ENCODE results near the gene TATDN2. TPM values are rescaled to one million over a fixed set of nuclear protein-coding genes. Genes with fewer than 3 reads are reported as not detected.
A peak's percentile ranks its signal among the peaks of the same experiment; 100 is the strongest.
"Not testable (repeated sequence)": the region's sequence is repeated elsewhere in the genome, so short reads cannot be mapped to it uniquely, and the experiment has no call there.

TATDN2 gene
- total RNA-seq, 1 donor = 20.8 TPM

DNA sequence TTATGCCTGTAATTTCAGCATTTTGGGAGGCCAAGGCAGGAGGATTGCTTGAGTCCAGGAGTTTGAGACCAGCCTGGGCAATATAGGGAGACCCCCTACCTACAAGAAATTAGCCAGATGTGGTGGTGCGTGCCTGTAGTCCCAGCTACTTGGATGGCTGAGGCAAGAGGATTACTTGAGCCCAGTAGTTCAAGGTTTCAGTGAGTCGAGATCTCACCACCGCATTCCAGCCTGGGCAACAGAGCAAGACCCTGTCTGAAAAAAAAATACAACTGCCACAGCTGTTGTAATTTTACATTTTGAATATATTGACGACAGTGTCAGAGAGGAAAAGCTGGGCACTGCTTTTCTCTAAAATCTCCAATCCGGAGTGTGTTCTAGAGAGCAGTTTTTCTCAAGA lies 21.2 kb downstream of the TATDN2 start:
- TF ChIP-seq, protein P1, sequence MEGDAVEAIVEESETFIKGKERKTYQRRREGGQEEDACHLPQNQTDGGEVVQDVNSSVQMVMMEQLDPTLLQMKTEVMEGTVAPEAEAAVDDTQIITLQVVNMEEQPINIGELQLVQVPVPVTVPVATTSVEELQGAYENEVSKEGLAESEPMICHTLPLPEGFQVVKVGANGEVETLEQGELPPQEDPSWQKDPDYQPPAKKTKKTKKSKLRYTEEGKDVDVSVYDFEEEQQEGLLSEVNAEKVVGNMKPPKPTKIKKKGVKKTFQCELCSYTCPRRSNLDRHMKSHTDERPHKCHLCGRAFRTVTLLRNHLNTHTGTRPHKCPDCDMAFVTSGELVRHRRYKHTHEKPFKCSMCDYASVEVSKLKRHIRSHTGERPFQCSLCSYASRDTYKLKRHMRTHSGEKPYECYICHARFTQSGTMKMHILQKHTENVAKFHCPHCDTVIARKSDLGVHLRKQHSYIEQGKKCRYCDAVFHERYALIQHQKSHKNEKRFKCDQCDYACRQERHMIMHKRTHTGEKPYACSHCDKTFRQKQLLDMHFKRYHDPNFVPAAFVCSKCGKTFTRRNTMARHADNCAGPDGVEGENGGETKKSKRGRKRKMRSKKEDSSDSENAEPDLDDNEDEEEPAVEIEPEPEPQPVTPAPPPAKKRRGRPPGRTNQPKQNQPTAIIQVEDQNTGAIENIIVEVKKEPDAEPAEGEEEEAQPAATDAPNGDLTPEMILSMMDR (IDR thresholded peaks at IDR 0.05; ENCODE audit: insufficient read depth, low read length) = no peak
- DNase-seq (ENCODE audit: low read depth) = no peak
- H3K4me3 ChIP-seq (ENCODE audit: low read depth, low read length) = no peak overlapping the region

DNA sequence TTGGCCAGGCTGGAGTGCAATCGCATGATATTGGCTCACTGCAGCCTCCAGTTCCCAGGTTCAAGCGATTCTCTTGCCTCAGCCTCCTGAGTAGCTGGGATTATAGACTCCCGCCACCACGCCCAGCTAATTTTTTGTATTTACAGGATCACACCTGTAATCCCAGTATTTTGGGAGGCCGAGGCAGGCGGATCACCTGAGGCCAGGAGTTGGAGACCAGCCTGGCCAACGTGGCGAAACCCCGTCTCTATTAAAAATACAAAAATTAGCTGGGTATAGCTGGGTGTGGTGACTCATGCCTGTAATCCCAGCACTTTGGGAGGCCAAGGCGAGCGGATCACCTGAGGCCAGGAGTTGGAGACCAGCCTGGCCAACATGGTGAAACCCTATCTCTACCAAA lies 24.2 kb downstream of the TATDN2 start:
- H3K4me3 ChIP-seq (ENCODE audit: low read depth, low read length); DNase-seq (ENCODE audit: low read depth): not testable (repeated sequence)

DNA sequence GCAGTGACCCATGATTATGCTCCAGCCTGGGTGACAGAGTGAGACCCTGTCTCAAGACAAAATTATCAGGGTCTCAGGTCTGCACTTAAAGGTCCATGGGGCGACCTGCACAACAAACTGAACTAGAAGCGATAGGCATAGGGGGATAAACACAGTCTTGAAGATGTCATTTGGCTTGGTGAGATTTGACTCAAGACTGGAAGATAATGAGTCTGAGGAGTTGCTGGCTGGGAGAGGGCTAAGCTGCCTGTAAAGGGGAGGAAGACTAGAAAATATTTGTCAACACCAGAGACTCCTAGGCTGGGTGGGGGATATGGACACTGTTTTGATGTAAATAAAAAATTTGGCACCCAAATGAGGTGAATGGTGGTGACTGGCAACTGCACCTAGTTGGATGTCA lies 24.7 kb downstream of the TATDN2 start:
- no peak overlapping the region for H3K4me3 ChIP-seq (ENCODE audit: low read depth, low read length)
- DNase-seq (ENCODE audit: low read depth) = no peak
- TF ChIP-seq, protein P1 (IDR thresholded peaks at IDR 0.05; ENCODE audit: insufficient read depth, low read length) = no peak

DNA sequence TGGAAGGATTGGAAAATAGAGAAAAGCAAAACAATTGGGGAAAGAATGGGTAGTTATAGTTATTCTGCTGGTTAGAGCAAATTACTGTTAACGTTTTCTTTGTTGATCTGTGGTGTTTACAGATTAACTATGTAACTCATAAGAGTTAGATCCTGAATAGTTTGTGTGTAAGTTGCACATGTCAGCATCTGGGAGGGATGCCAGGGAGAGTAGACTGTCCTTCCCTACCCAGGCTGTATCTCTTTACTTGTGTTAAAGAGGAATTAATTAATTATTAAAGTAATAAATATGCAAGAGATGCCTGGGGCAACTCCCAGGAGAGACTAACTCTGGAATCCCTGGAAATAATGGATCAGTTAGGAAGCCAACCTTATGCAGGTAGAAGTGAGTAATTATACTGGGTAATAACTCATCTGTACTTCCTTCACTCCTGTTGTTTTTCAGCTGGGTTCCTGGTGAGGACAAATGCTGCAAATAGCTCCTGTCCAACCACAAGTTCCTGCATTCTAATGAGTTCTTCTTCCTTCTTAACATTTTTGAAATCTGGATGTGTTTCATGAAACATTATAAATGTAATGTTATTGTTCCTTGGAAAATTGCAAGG lies 25.5 kb downstream of the TATDN2 start:
- peak; percentile 16 for DNase-seq (ENCODE audit: low read depth)
- TF ChIP-seq, protein P1 (IDR thresholded peaks at IDR 0.05; ENCODE audit: insufficient read depth, low read length) = no peak
- H3K4me3 ChIP-seq (ENCODE audit: low read depth, low read length) = no peak overlapping the region

DNA sequence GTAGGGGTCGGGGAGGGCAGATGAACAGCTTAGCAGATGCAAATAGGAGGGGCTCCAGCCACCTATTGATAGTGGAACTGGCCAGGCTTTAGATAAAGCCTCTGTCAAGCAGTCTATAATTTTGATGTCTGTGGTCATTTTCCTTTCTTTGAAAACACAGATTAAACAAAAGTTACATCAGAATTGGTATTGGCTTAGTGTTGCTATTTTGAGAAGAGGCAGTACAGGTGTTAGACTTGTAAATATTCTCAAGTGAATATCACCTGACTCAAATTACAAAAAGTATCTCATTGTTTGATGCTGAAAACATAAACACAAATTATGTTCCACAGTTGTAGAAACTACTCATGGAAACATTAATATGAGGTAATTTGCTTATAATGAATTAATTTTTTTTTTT lies 26.3 kb downstream of the TATDN2 start:
- H3K4me3 ChIP-seq (ENCODE audit: low read depth, low read length) = no peak overlapping the region
- DNase-seq (ENCODE audit: low read depth) = no peak
- TF ChIP-seq, protein P1 (IDR thresholded peaks at IDR 0.05; ENCODE audit: insufficient read depth, low read length) = no peak

DNA sequence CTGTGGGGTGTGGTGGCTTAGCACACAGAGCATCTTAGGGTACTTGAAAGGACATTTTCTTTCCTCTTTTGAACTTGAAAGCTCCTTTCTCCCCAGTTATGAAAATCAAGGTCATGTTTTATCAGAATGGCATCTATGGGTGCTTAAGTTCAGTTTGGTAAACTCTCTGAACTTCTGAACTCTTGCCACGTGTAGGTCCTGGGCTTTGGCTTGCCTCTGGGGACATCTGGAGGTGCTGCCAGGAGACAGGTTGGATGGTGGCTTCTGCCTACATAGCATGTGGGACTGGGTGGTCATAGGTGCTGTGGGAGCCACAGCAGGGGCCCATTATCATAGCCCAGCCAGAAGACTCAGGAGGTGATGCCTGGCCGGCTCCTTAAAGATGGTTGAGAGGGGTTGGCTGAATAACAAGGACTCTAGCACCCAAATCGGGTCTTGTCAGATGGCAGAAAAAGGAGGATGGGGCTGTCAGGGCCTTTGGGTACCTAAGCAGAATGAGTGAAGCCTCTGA lies 28.9 kb downstream of the TATDN2 start:
- DNase-seq (ENCODE audit: low read depth) = no peak
- no peak overlapping the region for H3K4me3 ChIP-seq (ENCODE audit: low read depth, low read length)
- TF ChIP-seq, protein P1 (IDR thresholded peaks at IDR 0.05; ENCODE audit: insufficient read depth, low read length) = no peak

DNA sequence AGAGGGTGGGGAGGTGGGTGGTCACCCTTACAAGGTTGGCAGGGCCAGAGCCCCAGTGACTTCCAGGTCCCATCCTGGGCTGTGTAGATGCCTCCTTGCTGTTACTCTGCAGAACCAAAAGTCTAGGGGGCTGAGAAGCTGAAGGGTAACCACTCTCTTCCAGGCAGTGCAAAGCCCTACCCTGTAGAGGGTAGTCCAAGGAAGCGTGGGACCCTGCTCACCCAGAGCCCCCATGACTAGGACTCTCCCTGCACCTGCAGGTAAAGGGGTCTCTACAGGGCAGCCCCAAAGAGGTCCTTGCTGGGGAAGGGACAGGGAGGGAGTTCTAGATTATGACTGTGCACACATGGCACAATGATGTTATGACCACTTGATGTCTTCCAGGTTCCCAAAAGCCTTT lies 30.2 kb downstream of the TATDN2 start:
- DNase-seq (ENCODE audit: low read depth) = no peak
- TF ChIP-seq, protein P1 (IDR thresholded peaks at IDR 0.05; ENCODE audit: insufficient read depth, low read length) = no peak
- H3K4me3 ChIP-seq (ENCODE audit: low read depth, low read length) = no peak overlapping the region
